Activated CD4-positive, alpha-beta T cell treated with anti-CD3 and anti-CD28 coated beads, Interleukin-2, amount 50 U/mL, for 24 hours (primary cell): Measurements from ENCODE around the gene TOP2B.

Experiments
- DNase-seq, 2 donors: peaks; one replicate each; pipeline ENCODE4 v3.0.0-alpha.2; 2020; ENCODE audit warnings: low read depth in 1 of 2, low spot score in 1 of 2

The TOP2B gene

DNA sequence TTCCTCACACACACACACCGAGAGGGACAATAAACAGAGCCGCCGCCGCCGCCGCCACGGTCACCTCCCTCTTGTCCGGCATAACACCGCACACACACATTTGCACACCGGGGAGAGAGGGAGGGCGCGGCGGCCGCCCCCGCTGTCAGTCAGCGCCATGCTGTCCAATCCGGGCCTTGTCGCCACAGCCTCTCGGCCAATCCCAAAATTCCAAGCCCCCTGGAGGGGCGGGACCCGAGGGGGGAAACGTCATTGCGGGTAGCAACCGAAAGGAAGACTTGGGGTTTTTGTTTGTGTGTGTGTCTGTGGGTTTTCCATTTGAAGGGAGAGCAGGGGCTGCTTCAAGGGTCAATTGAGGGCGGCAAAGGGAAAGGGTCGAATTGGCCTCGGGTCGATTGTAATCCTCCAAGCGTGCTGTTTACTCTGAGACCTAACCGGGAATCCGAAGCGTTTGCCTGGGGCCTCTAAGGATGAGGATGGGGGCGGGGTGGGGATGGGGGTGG lies at the start of gene TOP2B:
Gene TOP2B (minus strand): TSS at position 96 of the 503 bp plus-strand sequence. CDS start 610 bp downstream, outside the sequence.
- DNase-seq, result peak; percentile 83 to 93

- no peak for DNase-seq
Observed at GRCh38 chr3:25713341-25713985, 48.8 kb upstream of the TOP2B start.

DNA sequence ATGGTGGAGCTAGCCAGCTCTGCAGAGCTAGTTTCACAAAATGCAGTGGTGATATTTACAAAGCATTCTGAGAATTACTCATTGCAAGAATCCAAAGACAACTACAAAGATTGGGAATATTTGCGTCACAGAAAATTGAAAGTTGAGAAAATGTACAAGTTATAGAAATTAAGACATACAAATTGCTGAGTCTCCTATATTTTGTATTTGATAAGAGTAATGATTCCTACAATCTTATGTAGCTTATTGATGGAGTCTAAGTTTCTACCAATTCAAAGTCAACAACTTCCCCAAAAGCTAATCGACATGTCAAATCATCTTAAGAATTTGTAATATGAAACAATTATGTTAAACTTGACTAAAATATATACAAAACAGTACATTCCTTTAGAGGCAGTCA lies 46.4 kb upstream of the TOP2B start:
- no peak for DNase-seq

DNA sequence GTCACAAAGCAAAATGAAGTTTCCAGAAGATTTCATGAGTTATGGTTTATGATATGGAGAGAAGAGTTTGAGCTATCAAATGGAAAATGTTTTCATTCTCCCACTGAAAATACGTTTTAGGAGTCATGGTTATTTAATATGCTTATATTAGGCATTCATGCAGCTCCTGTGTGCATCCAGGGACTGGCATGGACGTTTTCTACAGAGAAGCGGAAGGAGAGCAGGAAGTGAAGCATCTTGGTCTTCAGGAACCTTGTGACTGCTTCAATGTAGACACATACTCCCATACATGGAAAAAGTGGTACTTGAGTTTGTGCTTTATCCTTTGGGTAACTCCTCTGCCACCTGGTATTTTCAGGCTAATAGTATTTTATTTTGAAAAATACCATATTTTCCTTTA lies 43.3 kb upstream of the TOP2B start:
- DNase-seq, result no peak

DNA sequence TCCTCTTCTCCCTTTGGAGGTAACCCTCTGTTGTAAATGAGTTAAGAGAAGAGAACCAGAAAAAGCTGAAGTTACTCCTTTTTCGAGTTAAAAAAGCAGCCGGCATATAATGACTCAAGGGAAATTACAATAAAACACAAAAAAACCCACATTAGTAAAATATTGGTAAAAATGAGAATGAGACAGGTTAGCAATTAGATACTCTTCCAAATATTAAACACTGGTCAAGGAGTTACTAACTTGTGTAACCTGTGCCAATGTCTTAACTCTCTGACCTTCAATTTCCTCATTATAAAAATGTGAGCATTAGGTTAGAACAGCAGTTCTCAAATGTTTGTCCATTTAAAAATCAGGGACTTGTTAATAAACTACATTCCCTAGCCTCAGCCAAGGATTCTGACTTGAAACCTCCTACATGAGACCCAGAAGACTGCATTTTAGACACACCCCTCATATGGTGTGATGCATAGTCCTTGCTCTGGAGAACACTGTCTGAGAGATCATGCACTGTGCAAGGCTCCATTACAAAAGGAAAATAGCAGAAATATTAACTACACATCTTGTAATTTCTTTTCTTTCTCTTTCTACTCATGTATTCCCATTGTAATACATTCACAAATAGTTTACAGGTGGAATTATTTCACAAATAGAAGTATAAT lies 42.7 kb upstream of the TOP2B start:
- no peak for DNase-seq

- DNase-seq, result no peak
Observed at GRCh38 chr3:25706213-25706612, 41.5 kb upstream of the TOP2B start.

DNA sequence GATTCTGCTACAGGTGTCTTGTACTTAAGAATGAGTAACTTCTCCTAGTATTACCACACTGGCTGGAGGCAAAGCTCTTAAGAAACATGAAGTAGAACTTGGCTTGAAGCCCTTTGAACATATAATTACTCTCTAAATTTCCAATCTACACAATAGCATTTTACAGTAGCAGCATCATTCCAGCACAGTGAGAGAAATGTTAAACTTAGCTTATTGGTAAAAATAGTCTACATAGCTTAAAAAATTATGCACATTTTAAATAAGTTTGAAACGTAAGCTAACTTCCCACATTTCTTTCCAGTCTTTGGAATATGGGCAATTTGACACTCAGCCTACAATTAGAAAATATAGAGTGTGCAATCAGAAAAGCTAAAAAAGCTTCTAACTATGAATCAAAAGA lies 32.8 kb upstream of the TOP2B start:
- no peak for DNase-seq

DNA sequence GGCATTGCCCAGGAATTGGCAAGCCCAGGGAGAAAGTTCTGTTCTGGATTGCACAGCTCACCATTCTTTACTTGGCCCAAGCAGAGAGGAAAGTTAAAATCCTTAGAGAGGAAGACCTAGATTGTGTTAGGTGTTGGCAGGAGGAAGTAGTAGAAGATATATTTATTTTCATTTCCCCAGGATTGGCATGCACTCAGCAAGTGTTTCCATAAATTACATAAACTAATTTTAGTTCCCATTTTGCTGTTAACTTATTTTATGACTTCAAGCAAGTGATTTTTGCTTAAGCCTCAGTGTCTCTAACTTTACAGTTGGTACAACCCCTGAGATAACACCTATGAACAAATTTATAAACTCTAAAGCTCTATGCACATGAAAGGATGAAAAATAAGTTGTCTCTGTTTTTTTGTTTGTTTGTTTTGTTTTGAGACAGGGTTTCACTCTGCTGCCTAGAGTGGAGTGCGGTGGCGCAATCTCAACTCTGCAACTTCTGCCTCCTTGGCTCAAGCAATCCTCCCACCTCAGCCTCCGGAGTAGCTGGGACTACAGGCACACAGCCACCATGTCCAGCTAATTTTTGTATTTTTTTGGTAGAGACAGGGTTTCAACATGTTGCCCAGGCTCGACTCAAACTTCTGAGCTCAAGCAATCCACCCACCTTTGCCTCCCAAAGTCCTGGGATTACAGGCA lies 31.2 kb upstream of the TOP2B start:
- no peak for DNase-seq

DNA sequence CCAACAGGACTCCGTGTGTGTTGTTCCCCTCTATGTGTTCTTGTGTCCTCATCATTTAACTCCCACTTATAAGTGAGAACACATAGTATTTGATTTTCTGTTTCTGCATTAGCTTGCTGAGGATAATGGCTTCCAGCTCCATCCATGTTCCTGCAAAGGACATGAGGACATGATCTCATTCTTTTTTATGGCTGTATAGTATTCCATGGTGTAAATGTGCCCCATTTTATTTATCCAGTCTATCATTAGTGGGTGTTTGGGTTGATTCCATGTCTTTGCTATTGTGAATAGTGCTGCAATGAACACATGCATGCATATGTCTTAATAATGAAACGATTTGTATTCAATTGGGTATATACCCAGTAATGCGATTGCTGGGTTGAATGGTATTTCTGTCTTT lies 28.5 kb upstream of the TOP2B start:
- no peak for DNase-seq

- no peak for DNase-seq
Observed at GRCh38 chr3:25692341-25692740, 27.6 kb upstream of the TOP2B start.

DNA sequence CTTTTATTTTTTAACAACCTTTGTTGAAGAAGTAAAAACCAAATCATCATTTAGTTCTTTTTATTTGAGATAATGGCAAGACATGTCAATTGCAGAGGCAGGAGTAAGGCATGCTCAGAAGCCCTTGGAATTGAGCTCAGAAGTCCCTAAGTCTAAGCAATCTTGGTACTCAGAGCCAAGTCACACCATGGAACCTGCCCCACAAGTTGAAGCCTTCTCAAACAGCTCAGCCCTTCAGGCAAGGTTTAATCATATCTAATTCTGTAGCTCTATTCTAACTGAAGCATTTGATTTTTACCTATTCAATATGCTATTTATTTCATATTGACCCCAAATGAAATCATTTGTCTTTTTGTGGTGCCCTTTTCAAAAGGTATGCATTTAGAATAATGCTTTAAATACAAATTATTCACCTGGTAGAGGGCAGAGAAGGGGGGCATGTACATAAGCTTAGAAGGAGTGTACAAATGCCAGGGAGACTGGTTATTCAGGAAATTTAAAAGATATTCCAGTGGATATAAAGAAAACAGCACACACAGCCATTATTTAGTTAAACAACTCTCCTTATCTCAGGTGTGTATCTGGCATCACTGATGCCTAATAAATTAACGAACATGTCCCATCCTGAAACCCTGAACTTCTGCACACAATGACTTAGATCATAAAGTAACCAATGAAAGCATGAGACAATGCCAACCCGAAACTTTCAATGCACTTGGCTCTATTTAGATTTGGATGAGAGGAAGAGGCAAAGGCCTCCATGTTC lies 26.2 kb upstream of the TOP2B start:
- DNase-seq, result no peak

DNA sequence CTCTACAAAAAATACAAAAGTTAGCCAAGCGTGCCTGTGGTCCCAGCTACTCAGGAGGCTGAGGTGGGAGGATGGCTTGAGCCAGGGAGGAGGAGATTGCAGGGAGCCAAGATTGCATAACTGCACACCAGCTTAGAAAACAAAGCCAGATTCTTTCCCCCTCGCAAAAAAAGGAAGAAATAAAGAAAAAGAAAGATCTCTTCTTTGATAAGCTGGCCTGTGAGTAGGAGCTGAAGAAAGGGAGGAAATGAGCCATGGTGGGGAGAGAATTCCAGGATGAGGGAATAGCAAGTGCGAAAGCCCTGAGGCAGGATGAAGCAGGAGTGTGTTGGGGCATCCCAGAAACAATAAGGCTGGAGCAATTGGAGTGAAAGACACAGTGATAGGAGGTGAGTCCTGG lies 24.5 kb upstream of the TOP2B start:
- no peak for DNase-seq

- no peak for DNase-seq
Observed at GRCh38 chr3:25687742-25688141, 23.0 kb upstream of the TOP2B start.

DNA sequence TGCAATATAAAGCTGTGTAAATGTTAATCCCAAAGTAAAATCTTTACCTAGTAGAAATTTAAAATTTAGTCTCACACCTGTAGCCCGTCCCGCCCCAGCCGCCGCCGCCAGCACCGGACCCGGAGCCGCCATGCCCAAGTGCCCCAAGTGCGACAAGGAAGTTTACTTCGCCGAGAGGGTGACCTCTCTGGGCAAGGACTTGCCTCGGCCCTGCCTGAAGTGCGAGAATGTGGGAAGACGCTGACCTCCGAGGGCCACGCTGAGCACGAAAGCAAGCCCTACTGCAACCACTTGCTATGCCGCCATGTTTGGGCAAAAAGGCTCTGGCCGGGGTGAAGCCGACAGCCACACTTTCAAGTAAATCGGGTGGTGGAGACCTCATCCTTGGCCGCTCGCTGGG lies 22.1 kb upstream of the TOP2B start:
- no peak for DNase-seq

GRCh38 chr3:25683882-25684281 lies 19.2 kb upstream of the TOP2B start:
- DNase-seq, result no peak

GRCh38 chr3:25683410-25683809 lies 18.7 kb upstream of the TOP2B start:
- no peak for DNase-seq

- no peak for DNase-seq
Observed at GRCh38 chr3:25679642-25680302, 15.1 kb upstream of the TOP2B start.

DNA sequence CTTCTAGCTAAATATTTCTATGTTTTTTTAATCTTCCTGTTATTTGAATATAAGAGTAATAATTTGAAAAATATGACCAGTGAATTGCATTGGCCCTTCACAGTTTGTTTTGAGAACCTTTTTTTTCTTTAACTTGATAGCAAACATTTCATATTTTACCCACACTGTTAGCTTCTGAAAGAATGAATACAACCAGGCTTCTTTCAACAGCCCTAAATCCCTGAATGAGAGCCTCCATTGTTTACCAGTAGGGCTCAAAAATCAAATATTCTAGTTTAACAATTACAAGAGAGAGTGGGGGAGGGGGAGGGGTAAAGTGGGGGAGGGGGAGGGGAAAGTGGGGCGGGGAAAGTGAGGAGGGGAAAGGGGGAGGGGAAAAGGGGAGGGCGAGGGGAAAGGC lies 14.5 kb upstream of the TOP2B start:
- no peak for DNase-seq

DNA sequence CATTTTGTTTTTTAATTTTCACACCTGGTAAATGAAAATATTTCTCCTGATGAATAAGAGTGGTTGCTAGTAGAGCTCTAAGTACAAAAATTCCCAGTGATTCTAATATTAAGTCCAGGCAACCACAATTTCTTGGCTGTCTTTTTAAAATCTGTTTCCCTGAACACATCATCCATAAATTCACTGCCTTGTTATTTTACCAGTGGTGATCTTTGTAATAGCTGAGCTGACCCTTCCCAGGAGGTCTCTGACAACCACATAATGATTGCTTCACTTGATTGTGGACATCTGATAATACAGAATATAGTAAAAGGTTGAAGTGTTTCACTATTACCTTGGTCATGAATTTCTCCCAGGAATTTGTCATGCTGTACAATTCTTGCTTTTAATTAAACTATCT lies 13.9 kb upstream of the TOP2B start:
- no peak for DNase-seq

- no peak for DNase-seq
Observed at GRCh38 chr3:25677121-25677520, 12.4 kb upstream of the TOP2B start.

- DNase-seq, result no peak
Observed at GRCh38 chr3:25674670-25675069, 10.0 kb upstream of the TOP2B start.
